Peyer's patch (tissue), 4 donors: ENCODE results near the gene RGS12. TPM values are rescaled to one million over a fixed set of nuclear protein-coding genes. Genes with fewer than 3 reads are reported as not detected.

ENCODE experiments used
- DNase-seq, 3 donors: peaks; one replicate each; pipeline ENCODE4 v3.0.0-alpha.2; 2017 to 2019
- H3K27ac ChIP-seq, 4 donors: fragments of 200-600 bp; sonication (generic); one replicate each; pipeline ENCODE4 v1.5.1; 2016 to 2019
- H3K27me3 ChIP-seq, 2 donors: fragments of 200-600 bp; sonication (generic); one replicate each; pipeline ENCODE4 v1.5.1; 2019
- H3K36me3 ChIP-seq, 3 donors: fragments of 200-600 bp; sonication (generic); one replicate each; pipeline ENCODE4 v1.5.1; 2016 to 2019
- H3K4me1 ChIP-seq, 4 donors: fragments of 200-600 bp; sonication (generic); one replicate each; pipeline ENCODE4 v1.5.1; 2016 to 2019
- H3K4me3 ChIP-seq, 4 donors: fragments of 200-600 bp; sonication (generic); 1 replicate in 3 of 4; 2 replicates in 1 of 4; pipeline ENCODE4 v1.5.1; 2016 to 2019; ENCODE audit warnings: mild to moderate bottlenecking in 1 of 4
- H3K9me3 ChIP-seq, 4 donors: fragments of 200-600 bp; sonication (generic); one replicate each; pipeline ENCODE4 v1.5.1; 2016 to 2019; ENCODE audit warnings: mild to moderate bottlenecking in 1 of 4
- POLR2A ChIP-seq, 2 donors: fragments of 450-650 bp; IDR thresholded peaks; one replicate each; pipeline ENCODE4 v1.5.1; 2017; ENCODE audit warnings: antibody characterized with exemption in 2 of 2, mild to moderate bottlenecking in 2 of 2, moderate library complexity in 2 of 2
- total RNA-seq, 4 donors: library from RNA; depleted of rRNA; stranded (reverse); fragments of >200 nt; gene quantifications; one replicate each; pipeline ENCODE4 v1.1.0, GENCODE V29; 2016
- TF ChIP-seq, protein P1 (sequence below), 6 experiments: fragments of 450-650 bp in 4 of 6; fragments of 200-600 bp in 2 of 6; sonication (generic) in 1 of 6; IDR thresholded peaks; one replicate each; pipeline ENCODE4 v1.5.1; 2017 to 2019; ENCODE audit warnings: antibody characterized with exemption in 6 of 6, mild to moderate bottlenecking in 3 of 6, moderate library complexity in 1 of 6

The RGS12 gene
- total RNA-seq, 4 donors from 2014 or later: 24.3 to 36.5 (median 35.3) TPM

GRCh38 chr4:3245676-3246075 lies 47.1 kb upstream of the RGS12 start:
- DNase-seq: no peak
- TF ChIP-seq, protein P1, sequence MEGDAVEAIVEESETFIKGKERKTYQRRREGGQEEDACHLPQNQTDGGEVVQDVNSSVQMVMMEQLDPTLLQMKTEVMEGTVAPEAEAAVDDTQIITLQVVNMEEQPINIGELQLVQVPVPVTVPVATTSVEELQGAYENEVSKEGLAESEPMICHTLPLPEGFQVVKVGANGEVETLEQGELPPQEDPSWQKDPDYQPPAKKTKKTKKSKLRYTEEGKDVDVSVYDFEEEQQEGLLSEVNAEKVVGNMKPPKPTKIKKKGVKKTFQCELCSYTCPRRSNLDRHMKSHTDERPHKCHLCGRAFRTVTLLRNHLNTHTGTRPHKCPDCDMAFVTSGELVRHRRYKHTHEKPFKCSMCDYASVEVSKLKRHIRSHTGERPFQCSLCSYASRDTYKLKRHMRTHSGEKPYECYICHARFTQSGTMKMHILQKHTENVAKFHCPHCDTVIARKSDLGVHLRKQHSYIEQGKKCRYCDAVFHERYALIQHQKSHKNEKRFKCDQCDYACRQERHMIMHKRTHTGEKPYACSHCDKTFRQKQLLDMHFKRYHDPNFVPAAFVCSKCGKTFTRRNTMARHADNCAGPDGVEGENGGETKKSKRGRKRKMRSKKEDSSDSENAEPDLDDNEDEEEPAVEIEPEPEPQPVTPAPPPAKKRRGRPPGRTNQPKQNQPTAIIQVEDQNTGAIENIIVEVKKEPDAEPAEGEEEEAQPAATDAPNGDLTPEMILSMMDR (IDR thresholded peaks at IDR 0.05): no peak
- no peak for TF ChIP-seq POLR2A (IDR thresholded peaks at IDR 0.05)
- Histone ChIP-seq H3K4me1 (no peaks in the 10 kb centered on the region), H3K9me3 (no peaks in the 10 kb centered on the region), H3K4me3 (no peak overlapping the region), H3K27me3 (no peaks in the 10 kb centered on the region), H3K27ac (no peak overlapping the region), H3K36me3 (peaks cover 0 to 8% (median 0%) of the 10 kb centered on the region in 3 donors)

GRCh38 chr4:3246458-3247398 lies 46.1 kb upstream of the RGS12 start:
- H3K4me1 ChIP-seq: no peaks in the 10 kb centered on the region
- no peaks in the 10 kb centered on the region for H3K36me3 ChIP-seq
- TF ChIP-seq, protein P1 (IDR thresholded peaks at IDR 0.05): no peak
- TF ChIP-seq POLR2A (IDR thresholded peaks at IDR 0.05): no peak
- no peak overlapping the region for H3K27ac ChIP-seq
- DNase-seq: no peak
- H3K9me3 ChIP-seq: no peaks in the 10 kb centered on the region
- H3K4me3 ChIP-seq: no peak overlapping the region
- no peaks in the 10 kb centered on the region for H3K27me3 ChIP-seq

DNA sequence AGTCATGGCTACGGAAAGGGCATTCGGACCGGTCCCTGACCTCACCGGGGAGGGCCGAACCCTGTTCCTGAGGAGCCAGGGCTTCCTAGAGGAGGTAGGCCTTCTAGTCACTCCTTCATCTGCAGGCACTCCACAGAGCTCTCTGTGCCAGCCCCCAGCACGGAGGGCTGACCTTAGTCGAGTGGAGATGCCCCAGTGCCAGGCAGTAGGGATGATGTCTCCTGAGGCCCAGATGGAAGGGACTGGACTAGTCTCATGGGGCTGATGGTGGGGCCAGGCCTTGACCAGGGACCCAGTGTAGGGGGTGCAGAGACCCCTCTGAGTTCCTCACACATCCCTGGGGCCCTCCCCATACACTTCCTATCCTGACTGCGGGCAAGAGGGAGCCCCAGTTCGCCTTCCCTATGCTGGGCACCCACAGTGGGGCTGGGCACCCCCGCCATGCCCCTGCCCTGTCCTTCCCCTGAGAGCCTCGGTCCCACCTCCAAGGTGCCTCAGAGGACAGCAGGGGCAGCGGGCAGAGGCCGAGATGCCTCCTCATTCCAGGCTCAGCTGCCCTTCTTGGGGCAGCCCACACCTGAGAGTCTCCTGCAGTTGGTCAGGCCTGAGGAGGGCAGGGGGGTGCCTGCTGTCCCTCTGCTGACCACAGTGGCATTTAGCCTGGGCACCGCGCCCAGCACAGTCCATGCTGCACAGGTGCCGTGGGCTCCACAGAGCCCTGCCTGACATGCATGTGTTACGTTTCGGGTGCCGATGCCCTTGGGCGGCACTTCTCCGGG lies 45.2 kb upstream of the RGS12 start:
- Histone ChIP-seq H3K27ac (no peak overlapping the region), H3K9me3 (no peaks in the 10 kb centered on the region), H3K4me1 (no peaks in the 10 kb centered on the region), H3K36me3 (no peaks in the 10 kb centered on the region), H3K27me3 (no peaks in the 10 kb centered on the region), H3K4me3 (no peak overlapping the region)
- TF ChIP-seq POLR2A (IDR thresholded peaks at IDR 0.05): no peak
- TF ChIP-seq, protein P1 (IDR thresholded peaks at IDR 0.05): no peak
- DNase-seq: no peak

- Histone ChIP-seq H3K27ac (no peak overlapping the region), H3K36me3 (no peaks in the 10 kb centered on the region), H3K27me3 (no peaks in the 10 kb centered on the region), H3K4me3 (no peak overlapping the region), H3K4me1 (no peaks in the 10 kb centered on the region), H3K9me3 (no peaks in the 10 kb centered on the region)
- DNase-seq: no peak
- TF ChIP-seq, protein P1 (IDR thresholded peaks at IDR 0.05): no peak
- TF ChIP-seq POLR2A (IDR thresholded peaks at IDR 0.05): no peak
Observed at GRCh38 chr4:3248178-3248480, 44.7 kb upstream of the RGS12 start.

DNA sequence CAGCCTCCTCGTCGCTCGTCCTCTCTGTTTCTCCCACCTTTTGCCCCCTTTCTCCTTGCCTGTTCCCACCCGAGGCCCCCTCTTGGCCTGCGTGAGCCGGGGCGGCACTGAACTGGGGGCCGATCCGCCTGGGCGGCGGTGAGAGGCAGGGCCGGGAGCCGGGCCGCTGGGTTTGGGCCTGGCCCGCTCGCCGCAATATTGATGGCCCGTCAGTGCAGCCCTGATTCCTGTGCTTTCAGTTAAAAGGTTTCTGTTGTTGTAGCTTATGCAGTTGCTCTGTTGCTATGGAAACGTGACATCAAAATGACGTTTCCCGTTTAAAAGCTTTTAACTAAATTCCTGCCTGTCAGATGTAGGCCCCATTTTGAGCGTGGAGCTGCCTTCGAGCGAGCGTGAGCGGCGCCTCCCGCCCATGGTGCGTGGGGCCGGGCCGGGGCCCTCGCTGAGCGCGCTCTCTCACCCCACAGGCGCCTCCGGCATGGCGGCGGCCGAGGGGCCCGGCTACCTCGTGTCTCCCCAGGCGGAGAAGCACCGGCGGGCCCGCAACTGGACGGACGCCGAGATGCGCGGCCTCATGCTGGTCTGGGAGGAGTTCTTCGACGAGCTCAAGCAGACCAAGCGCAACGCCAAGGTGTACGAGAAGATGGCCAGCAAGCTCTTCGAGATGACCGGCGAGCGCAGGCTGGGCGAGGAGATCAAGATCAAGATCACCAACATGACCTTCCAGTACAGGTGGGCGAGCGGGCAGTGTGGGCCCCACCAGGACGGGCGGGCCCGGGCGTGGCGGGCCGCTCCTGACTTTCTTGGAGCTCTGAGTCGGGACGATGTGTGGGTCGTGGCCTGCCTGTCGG lies 43.8 kb upstream of the RGS12 start, which contains the start of gene MSANTD1:
TSS of gene MSANTD1 (plus strand) at position 349 of the 851 bp plus-strand sequence. CDS start at position 413, 64 bp downstream.
- H3K9me3 ChIP-seq: no peaks in the 10 kb centered on the region
- no peaks in the 10 kb centered on the region for H3K36me3 ChIP-seq
- H3K27me3 ChIP-seq: no peaks in the 10 kb centered on the region
- DNase-seq: no peak
- no peak within 1 kb of the TSS for H3K27ac ChIP-seq
- no peaks in the 10 kb centered on the region for H3K4me1 ChIP-seq
- no peak within 1 kb of the TSS for H3K4me3 ChIP-seq
- TF ChIP-seq, protein P1 (IDR thresholded peaks at IDR 0.05): no peak
- no peak for TF ChIP-seq POLR2A (IDR thresholded peaks at IDR 0.05)
